ENCODE measurements around the gene P2RY2.

- TF ChIP-seq CTCF (IDR thresholded peaks at IDR 0.05; ENCODE audit: control extremely low read depth in 1 of 3, insufficient read depth in 1 of 3, low read depth in 1 of 3, low read length in 3 of 3) (no peak), POU5F1 (IDR thresholded peaks at IDR 0.05; ENCODE audit: low read depth, low read length) (no peak), EP300 (IDR thresholded peaks at IDR 0.05; ENCODE audit: borderline replicate concordance in 1 of 2, low read depth in 2 of 2, low read length in 2 of 2) (no peak), POLR2A (IDR thresholded peaks at IDR 0.05; ENCODE audit: control extremely low read depth in 1 of 2, low read depth in 2 of 2, low read length in 2 of 2) (no peak)
Measured at GRCh38 chr11:73266646-73267020, 48.6 kb downstream of the P2RY2 start.
